ENCODE measurements around the gene LINGO1. TPM values are rescaled to one million over a fixed set of nuclear protein-coding genes. Genes with fewer than 3 reads are reported as not detected.

The LINGO1 gene
- total RNA-seq, 2 donors from 2014 or later, result 7.9 to 19.7 TPM

GRCh38 chr15:77615472-77615871, 17.2 kb downstream of the LINGO1 start:
- TF ChIP-seq, protein P1, sequence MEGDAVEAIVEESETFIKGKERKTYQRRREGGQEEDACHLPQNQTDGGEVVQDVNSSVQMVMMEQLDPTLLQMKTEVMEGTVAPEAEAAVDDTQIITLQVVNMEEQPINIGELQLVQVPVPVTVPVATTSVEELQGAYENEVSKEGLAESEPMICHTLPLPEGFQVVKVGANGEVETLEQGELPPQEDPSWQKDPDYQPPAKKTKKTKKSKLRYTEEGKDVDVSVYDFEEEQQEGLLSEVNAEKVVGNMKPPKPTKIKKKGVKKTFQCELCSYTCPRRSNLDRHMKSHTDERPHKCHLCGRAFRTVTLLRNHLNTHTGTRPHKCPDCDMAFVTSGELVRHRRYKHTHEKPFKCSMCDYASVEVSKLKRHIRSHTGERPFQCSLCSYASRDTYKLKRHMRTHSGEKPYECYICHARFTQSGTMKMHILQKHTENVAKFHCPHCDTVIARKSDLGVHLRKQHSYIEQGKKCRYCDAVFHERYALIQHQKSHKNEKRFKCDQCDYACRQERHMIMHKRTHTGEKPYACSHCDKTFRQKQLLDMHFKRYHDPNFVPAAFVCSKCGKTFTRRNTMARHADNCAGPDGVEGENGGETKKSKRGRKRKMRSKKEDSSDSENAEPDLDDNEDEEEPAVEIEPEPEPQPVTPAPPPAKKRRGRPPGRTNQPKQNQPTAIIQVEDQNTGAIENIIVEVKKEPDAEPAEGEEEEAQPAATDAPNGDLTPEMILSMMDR (conservative IDR thresholded peaks at IDR 0.05), result no peak
- Histone ChIP-seq H3K9ac (ENCODE audit: extremely low read depth, low read length, poor library complexity, severe bottlenecking) (no peak overlapping the region), H3K9me3 (ENCODE audit: control insufficient read depth, low read length) (no peaks in the 10 kb centered on the region), H3K4me3 (ENCODE audit: low read length) (no peak overlapping the region), H3K4me1 (ENCODE audit: control insufficient read depth, insufficient read depth, low read length) (no peaks in the 10 kb centered on the region), H3K27ac (ENCODE audit: low read depth, low read length) (no peak overlapping the region), H3K36me3 (ENCODE audit: control insufficient read depth, insufficient read depth, low read length) (no peaks in the 10 kb centered on the region), H3K27me3 (ENCODE audit: control insufficient read depth, insufficient read depth, low read length, poor library complexity, severe bottlenecking) (no peaks in the 10 kb centered on the region)
- Mint-ChIP-seq H3K4me1 (peaks cover 9% of the 10 kb centered on the region), H3K27me3 (ENCODE audit: insufficient read depth) (peaks cover 1% of the 10 kb centered on the region), H3K4me3 (no peak overlapping the region), H3K36me3 (ENCODE audit: low read depth) (peaks cover 12% of the 10 kb centered on the region), H3K9me3 (no peaks in the 10 kb centered on the region), H3K27ac (no peak overlapping the region)
- DNase-seq, result no peak
- 94 to 99% methylated on average over 20 to 31 of the region's 31 CpGs for WGBS, 2 experiments (ENCODE audit: insufficient coverage in 1 of 2, insufficient read length in 1 of 2)

DNA sequence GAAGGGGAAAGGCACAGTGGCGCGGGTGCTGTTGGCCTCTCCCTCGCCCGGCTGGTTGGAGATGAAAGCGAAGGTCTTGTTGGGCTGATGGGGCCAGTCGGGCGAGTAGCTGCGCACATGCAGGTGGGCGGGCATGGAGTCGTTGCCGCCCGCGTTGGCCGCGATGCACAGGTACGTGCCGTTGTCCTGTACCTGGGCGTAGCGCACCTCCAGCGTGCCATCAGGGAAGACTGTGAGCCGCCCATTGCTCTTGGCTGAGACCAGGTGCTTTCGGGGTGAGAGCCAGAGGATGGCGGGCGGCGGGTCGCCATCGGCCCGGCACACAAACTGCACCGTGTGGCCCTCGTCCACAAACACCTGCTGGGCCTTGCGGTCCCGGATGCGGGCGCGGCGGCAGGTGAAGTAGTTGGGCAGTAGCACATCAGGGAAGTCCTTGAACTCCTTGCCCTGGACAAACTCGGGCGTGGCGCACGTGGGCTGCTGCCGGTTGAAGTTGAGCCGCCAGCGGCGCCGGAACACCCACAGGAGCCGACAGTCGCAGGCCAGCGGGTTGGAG, 18.4 kb downstream of the LINGO1 start:
- Histone ChIP-seq H3K4me3 (ENCODE audit: low read length) (no peak overlapping the region), H3K9me3 (ENCODE audit: control insufficient read depth, low read length) (no peaks in the 10 kb centered on the region), H3K4me1 (ENCODE audit: control insufficient read depth, insufficient read depth, low read length) (no peaks in the 10 kb centered on the region), H3K27ac (ENCODE audit: low read depth, low read length) (no peak overlapping the region), H3K9ac (ENCODE audit: extremely low read depth, low read length, poor library complexity, severe bottlenecking) (no peak overlapping the region), H3K36me3 (ENCODE audit: control insufficient read depth, insufficient read depth, low read length) (no peaks in the 10 kb centered on the region), H3K27me3 (ENCODE audit: control insufficient read depth, insufficient read depth, low read length, poor library complexity, severe bottlenecking) (no peaks in the 10 kb centered on the region)
- Mint-ChIP-seq H3K27ac (no peak overlapping the region), H3K4me3 (no peak overlapping the region), H3K27me3 (ENCODE audit: insufficient read depth) (peaks cover 1% of the 10 kb centered on the region), H3K4me1 (peaks cover 9% of the 10 kb centered on the region), H3K36me3 (ENCODE audit: low read depth) (peaks cover 12% of the 10 kb centered on the region), H3K9me3 (no peaks in the 10 kb centered on the region)
- TF ChIP-seq, protein P1 (conservative IDR thresholded peaks at IDR 0.05), result no peak
- no peak for DNase-seq
- 96 to 99% methylated on average over 23 to 48 of the region's 48 CpGs for WGBS, 2 experiments (ENCODE audit: insufficient coverage in 1 of 2, insufficient read length in 1 of 2)

GRCh38 chr15:77613814-77614213, 18.9 kb downstream of the LINGO1 start:
- no peak for DNase-seq
- Histone ChIP-seq H3K27ac (ENCODE audit: low read depth, low read length) (no peak overlapping the region), H3K9ac (ENCODE audit: extremely low read depth, low read length, poor library complexity, severe bottlenecking) (no peak overlapping the region), H3K27me3 (ENCODE audit: control insufficient read depth, insufficient read depth, low read length, poor library complexity, severe bottlenecking) (no peaks in the 10 kb centered on the region), H3K4me1 (ENCODE audit: control insufficient read depth, insufficient read depth, low read length) (no peaks in the 10 kb centered on the region), H3K36me3 (ENCODE audit: control insufficient read depth, insufficient read depth, low read length) (no peaks in the 10 kb centered on the region), H3K4me3 (ENCODE audit: low read length) (no peak overlapping the region), H3K9me3 (ENCODE audit: control insufficient read depth, low read length) (no peaks in the 10 kb centered on the region)
- Mint-ChIP-seq H3K27ac (no peak overlapping the region), H3K36me3 (ENCODE audit: low read depth) (peaks cover 12% of the 10 kb centered on the region), H3K9me3 (no peaks in the 10 kb centered on the region), H3K4me1 (peaks cover 9% of the 10 kb centered on the region), H3K4me3 (no peak overlapping the region), H3K27me3 (ENCODE audit: insufficient read depth) (peaks cover 1% of the 10 kb centered on the region)
- TF ChIP-seq, protein P1 (conservative IDR thresholded peaks at IDR 0.05), result no peak
- 96 to 98% methylated on average over 14 to 23 of the region's 23 CpGs for WGBS, 2 experiments (ENCODE audit: insufficient coverage in 1 of 2, insufficient read length in 1 of 2)

Data from endodermal cell (in vitro differentiated cells).